Subcutaneous adipose tissue (tissue), 4 donors: ENCODE measurements around the gene JSRP1. TPM values are rescaled to one million over a fixed set of nuclear protein-coding genes. Genes with fewer than 3 reads are reported as not detected.

Source experiments
- CTCF ChIP-seq: fragments of 450-650 bp; IDR thresholded peaks from one replicate; pipeline ENCODE4 v1.5.1; 2016; ENCODE audit warnings: low read depth, mild to moderate bottlenecking, control low read depth, antibody characterized with exemption, moderate library complexity
- total RNA-seq, 4 donors: library from RNA; depleted of rRNA; stranded (reverse); fragments of >200 nt; gene quantifications; one replicate each; pipeline ENCODE4 v1.1.0, GENCODE V29; 2016

The JSRP1 gene
- total RNA-seq, 4 donors from 2014 or later: not detected

DNA sequence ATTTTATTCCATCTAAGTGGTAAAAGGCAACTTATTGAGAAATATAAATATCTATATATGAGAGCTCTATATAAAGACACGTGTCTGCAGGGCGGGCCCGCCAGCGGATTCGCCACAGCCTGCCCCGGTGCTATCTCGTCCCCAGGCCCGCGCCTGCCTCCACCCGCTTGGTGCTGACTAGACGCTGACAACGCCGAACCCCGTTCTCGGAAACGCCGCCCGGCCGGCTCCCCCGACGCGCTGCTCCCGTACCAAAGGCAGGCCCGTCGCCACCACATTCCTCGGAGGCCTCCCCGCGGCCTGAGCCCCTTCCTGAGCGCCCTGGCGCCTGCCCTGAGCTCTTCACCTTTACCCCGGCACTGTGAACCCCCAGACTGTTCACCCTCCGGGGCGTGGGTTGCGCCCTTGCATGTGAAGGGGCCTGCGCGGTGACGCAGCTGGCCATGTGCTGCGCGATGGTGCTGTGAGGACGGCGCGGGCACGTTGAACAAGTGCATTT, 26.1 kb downstream of the JSRP1 start:
- no peak for TF ChIP-seq CTCF

DNA sequence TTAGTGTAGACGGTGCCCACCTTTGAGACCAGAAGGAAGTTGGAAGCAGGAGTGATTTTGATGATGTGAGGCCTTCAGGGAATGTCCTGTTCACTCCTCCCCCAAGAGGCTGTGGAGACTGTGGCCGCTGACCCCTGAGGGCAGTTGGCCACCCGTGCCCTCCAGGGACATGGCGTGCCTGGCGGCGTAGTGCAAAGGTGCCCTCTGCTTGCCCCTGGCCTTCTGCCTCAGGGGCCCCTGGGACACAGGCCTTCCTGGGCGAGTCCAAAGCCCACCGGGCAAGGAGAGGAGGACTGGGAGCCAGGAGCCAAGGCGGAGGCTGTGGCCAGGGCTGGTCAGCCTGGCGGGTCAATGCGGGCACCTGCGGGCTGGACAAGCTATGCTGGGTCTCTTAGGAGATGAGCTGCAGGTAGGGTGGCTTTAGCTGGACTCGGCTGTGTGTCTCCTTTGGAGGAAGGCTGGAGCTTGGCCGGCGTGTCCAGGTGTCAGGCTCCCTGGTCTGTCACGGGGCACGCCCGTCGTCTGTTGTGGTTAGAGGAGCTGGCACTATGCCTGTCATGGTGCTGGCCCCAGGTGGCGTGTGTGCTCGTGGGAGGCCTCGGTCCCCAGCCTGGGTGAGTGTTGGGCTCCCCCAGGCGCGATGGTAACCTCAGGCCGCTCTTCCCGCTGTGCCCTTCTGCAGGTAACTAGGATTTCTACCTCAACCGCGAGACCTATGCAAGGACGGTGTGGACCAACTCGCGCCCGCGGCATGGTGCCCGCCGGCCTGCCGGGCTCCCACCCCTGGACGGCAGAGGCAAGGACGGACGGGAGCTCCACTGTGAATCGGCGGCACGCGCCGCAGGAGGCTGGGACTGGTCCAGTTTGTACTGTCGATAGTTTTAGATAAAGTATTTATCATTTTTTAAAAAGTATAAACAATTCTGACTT, 26.8 kb downstream of the JSRP1 start:
- no peak for TF ChIP-seq CTCF

GRCh38 chr19:2228157-2229030, 27.8 kb downstream of the JSRP1 start:
- TF ChIP-seq CTCF: no peak

- TF ChIP-seq CTCF: no peak
These were observed 28.6 kb downstream of the JSRP1 start for GRCh38 chr19:2227415-2228156.

DNA sequence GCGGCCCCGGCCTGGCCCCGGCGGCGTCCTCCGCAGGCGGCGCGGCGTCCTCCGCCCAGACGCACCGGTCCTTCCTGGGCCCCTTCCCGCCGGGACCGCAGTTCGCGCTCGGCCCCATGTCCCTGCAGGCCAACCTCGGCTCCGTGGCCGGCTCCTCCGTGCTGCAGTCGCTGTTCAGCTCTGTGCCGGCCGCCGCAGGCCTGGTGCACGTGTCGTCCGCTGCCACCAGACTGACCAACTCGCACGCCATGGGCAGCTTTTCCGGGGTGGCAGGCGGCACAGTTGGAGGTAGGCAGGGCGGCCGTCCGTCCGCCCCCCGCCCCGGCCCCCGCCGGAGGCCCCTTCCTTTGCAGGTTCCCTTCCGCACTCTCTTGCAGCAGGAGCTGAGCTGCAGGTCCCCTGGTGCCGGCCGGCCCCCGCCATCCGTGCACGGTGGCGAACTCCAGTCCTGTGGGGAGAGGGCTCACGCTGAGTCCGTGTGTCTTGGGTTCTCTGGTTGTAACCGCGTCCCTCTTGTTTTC, 29.3 kb downstream of the JSRP1 start:
- TF ChIP-seq CTCF: no peak

DNA sequence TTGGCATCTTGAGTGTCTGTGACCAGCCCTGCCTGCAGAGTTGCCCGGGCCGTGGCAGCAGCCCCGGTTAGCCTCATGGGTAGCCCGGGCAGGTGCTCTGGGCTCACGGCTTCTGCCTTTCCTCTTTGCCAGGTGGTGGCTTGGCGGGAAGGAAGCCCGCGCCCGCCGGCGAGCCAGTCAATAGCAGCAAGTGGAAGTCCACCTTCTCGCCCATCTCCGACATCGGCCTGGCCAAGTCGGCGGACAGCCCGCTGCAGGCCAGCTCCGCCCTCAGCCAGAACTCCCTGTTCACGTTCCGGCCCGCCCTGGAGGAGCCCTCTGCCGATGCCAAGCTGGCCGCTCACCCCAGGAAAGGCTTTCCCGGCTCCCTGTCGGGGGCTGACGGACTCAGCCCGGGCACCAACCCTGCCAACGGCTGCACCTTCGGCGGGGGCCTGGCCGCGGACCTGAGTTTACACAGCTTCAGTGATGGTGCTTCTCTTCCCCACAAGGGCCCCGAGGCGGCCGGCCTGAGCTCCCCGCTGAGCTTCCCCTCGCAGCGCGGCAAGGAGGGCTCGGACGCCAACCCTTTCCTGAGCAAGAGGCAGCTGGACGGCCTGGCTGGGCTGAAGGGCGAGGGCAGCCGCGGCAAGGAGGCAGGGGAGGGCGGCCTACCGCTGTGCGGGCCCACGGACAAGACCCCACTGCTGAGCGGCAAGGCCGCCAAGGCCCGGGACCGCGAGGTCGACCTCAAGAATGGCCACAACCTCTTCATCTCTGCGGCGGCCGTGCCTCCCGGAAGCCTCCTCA, 30.0 kb downstream of the JSRP1 start:
- no peak for TF ChIP-seq CTCF
